Measurements from ENCODE around the gene DNAAF8. TPM values are rescaled to one million over a fixed set of nuclear protein-coding genes. Genes with fewer than 3 reads are reported as not detected.

The DNAAF8 gene
- total and polyA plus RNA-seq, 12 donors, result 0.30 to 3.3 (median 1.5) TPM

- TF ChIP-seq POLR2A (IDR thresholded peaks at IDR 0.05) (no peak), CTCF (IDR thresholded peaks at IDR 0.05) (no peak)
- no peak overlapping the region for H3K27ac ChIP-seq
Measured at GRCh38 chr16:4760221-4760910, 26.0 kb downstream of the DNAAF8 start.

GRCh38 chr16:4762205-4762604 lies 27.9 kb downstream of the DNAAF8 start:
- Histone ChIP-seq H3K9me3 (replicated peaks in 1 of 3) (no peaks in the 10 kb centered on the region), H3K27me3 (no peaks in the 10 kb centered on the region), H3K4me3 (no peak overlapping the region), H3K27ac (no peak overlapping the region), H3K4me1 (replicated peaks in 1 of 2) (peaks cover 8 to 15% of the 10 kb centered on the region in 2 donors), H3K36me3 (replicated peaks in 1 of 2) (peaks cover 0 to 73% of the 10 kb centered on the region in 2 donors)
- intact Hi-C loops (cut with DNase I), result no loop called here
- DNase-seq, result no peak
- 90 to 94% (median 93%) methylated on average over 7 to 9 of the region's 9 CpGs for WGBS, 4 donors
- TF ChIP-seq POLR2A (IDR thresholded peaks at IDR 0.05), result no peak
- TF ChIP-seq CTCF (IDR thresholded peaks at IDR 0.05), result no peak

More at GRCh38 chr16:4760221-4760910, 26.0 kb downstream of the DNAAF8 start:
- Histone ChIP-seq H3K4me3 (no peak overlapping the region), H3K27me3 (no peaks in the 10 kb centered on the region), H3K36me3 (replicated peaks in 1 of 2) (peaks cover 0 to 76% of the 10 kb centered on the region in 2 donors), H3K9me3 (replicated peaks in 1 of 3) (no peaks in the 10 kb centered on the region), H3K4me1 (replicated peaks in 1 of 2) (peaks cover 0 to 5% of the 10 kb centered on the region in 2 donors)
- WGBS, 4 donors, result 91 to 92% (median 92%) methylated on average over 9 to 23 of the region's 23 CpGs
- intact Hi-C loops (cut with DNase I), result no loop called here
- no peak for DNase-seq

- Histone ChIP-seq H3K27ac (no peak overlapping the region), H3K36me3 (replicated peaks in 1 of 2) (peaks cover 0 to 61% of the 10 kb centered on the region in 2 donors), H3K4me3 (no peak overlapping the region), H3K27me3 (no peaks in the 10 kb centered on the region), H3K4me1 (replicated peaks in 1 of 2) (peaks cover 16 to 27% of the 10 kb centered on the region in 2 donors), H3K9me3 (replicated peaks in 1 of 3) (no peaks in the 10 kb centered on the region)
- WGBS, 4 donors, result 74 to 91% (median 90%) methylated on average over 3 to 7 of the region's 7 CpGs
- DNase-seq, result no peak
- intact Hi-C loops (cut with DNase I), result no loop called here
- TF ChIP-seq POLR2A (IDR thresholded peaks at IDR 0.05), result no peak
- TF ChIP-seq CTCF (IDR thresholded peaks at IDR 0.05), result no peak
Measured at GRCh38 chr16:4763791-4764190, 29.5 kb downstream of the DNAAF8 start.

GRCh38 chr16:4765511-4766474 lies 31.5 kb downstream of the DNAAF8 start:
- Histone ChIP-seq H3K27me3 (no peaks in the 10 kb centered on the region), H3K4me1 (replicated peaks in 1 of 2) (peaks cover 21 to 31% of the 10 kb centered on the region in 2 donors), H3K4me3 (peak overlapping the region in 1 of 4 donors; percentile 93), H3K9me3 (replicated peaks in 1 of 3) (no peaks in the 10 kb centered on the region), H3K36me3 (replicated peaks in 1 of 2) (peaks cover 0 to 43% of the 10 kb centered on the region in 2 donors), H3K27ac (peak overlapping the region in 1 of 5 donors; percentile 81)
- 54 to 63% (median 62%) methylated on average over 12 to 26 of the region's 26 CpGs for WGBS, 4 donors
- TF ChIP-seq POLR2A (IDR thresholded peaks at IDR 0.05), result no peak
- no peak for DNase-seq
- intact Hi-C loops (cut with DNase I), result no loop called here

All from adrenal gland (tissue), 12 donors.